B cell (primary cell): ENCODE measurements around the gene ZNF366.

ENCODE experiments used
- EZH2 ChIP-seq: IDR thresholded peaks from 2 replicates; pipeline ENCODE4 v1.6.1; 2012; ENCODE audit warnings: borderline replicate concordance, low read depth, mild to moderate bottlenecking, moderate library complexity, low read length; ENCODE audit not compliant: insufficient read depth, poor library complexity, severe bottlenecking
- TF ChIP-seq, protein P1 (sequence below): fragments of 200-600 bp; IDR thresholded peaks from one replicate; pipeline ENCODE4 v1.8.0; 2022; ENCODE audit warnings: antibody characterized with exemption, mild to moderate bottlenecking

DNA sequence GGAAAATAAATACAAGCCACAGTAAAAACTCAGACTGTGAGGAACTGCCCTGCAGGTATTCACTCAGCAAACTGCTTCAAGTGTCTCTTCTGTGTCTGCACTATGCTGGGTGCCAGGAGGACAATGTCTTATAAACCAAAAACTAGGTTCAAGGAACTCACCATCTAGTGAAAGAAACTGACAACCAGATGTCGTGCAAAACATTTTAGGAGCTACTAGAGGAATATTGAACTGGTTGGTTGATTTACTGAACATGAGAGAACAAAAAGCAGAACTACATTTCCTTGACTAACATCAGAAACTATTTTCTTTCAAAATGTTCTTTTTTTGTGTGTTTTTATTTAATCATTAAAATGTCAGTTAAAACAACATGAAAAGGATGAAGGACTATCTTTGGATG, 35.2 kb downstream of the ZNF366 start:
- TF ChIP-seq EZH2: no peak
- TF ChIP-seq, protein P1, sequence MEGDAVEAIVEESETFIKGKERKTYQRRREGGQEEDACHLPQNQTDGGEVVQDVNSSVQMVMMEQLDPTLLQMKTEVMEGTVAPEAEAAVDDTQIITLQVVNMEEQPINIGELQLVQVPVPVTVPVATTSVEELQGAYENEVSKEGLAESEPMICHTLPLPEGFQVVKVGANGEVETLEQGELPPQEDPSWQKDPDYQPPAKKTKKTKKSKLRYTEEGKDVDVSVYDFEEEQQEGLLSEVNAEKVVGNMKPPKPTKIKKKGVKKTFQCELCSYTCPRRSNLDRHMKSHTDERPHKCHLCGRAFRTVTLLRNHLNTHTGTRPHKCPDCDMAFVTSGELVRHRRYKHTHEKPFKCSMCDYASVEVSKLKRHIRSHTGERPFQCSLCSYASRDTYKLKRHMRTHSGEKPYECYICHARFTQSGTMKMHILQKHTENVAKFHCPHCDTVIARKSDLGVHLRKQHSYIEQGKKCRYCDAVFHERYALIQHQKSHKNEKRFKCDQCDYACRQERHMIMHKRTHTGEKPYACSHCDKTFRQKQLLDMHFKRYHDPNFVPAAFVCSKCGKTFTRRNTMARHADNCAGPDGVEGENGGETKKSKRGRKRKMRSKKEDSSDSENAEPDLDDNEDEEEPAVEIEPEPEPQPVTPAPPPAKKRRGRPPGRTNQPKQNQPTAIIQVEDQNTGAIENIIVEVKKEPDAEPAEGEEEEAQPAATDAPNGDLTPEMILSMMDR: no peak
